TTC549 (cell line): ENCODE results near the gene IL17C.
A peak's percentile ranks its signal among the peaks of the same experiment; 100 is the strongest.
"Not testable (repeated sequence)": the region's sequence is repeated elsewhere in the genome, so short reads cannot be mapped to it uniquely, and the experiment has no call there.

Source experiments
- FAIRE-seq: peaks from 2 replicates; lab custom pipeline; 2012; peaks lifted over from hg19 to GRCh38; lab: Jason Lieb, UNC

The IL17C gene

DNA sequence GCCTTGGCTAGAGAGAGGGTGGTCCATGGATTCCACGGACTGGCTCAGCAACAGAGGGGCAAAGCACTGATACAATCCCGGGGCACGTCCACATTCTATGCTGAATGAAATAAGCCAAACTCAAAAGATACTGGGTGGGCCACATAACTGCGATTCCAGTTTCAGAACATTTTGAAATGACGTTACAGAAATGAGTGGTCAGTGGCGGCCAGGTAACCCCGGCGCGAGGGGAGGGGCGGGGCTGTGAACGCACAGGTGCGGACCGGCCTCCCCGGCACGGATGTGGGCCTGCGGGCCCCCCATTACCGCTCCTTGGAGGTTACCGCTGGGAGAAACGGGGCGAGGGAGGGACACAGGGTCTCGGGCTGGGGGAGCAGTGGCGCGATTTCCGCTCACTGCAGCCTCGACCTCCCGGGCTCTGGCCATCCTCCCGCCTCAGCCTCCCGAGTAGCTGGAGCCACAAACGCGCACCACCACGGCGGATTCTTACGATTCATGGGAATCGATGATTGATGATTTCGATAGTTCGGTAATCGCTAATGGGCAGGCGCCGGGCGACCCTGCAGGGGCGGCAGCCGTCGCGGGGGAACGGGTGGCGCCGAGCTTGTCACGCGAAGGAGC lies 24.0 kb downstream of the IL17C start:
- no peak for FAIRE-seq

- FAIRE-seq, result peak; percentile 73
These were observed 24.7 kb downstream of the IL17C start, which contains the start of gene MVD for GRCh38 chr16:88662843-88663606. Gene MVD (minus strand): TSS chr16:88663091. CDS start chr16:88663080, 11 bp downstream.

DNA sequence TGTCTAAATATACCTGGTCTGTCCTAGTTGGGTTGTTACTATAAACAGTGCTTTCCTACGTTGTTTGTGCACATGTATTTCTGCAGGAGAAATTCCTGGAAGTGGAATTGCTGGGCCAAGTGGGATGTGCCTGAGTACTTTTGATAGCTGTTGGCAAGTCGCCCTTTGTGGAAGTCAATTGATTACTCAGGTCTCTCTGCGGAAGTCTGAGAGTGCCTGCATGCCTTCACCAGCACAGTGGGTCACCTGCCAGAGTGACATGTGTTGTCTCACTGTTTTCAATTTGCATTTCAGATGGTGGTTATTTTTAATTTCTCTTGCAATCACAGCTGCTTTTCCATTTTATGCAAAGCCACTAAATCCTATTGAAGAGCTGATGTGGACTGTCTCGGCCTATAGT lies 26.8 kb downstream of the IL17C start:
- FAIRE-seq, result no peak

- no peak for FAIRE-seq
These were observed 27.2 kb downstream of the IL17C start for GRCh38 chr16:88665570-88665969.

DNA sequence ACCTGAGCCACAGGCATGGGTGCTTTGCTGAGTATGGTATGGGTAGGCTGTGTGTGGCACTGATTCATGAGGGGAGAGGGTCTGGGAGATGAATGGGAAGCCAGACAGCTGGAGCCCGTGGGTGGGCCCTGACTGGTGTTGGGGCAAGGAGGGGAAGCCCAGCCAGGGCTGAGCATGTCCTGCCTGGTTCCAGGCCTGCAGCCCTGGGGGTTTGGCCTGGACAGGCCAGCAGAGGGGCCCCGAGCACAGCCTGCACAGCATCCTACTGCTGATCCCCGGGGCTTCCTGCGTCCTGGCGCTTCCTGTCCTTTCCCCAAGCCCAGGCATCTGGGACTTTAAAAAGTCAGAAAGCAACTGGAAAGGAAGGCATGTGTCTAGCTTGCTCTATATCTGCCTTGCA lies 29.1 kb downstream of the IL17C start:
- FAIRE-seq, result no peak

DNA sequence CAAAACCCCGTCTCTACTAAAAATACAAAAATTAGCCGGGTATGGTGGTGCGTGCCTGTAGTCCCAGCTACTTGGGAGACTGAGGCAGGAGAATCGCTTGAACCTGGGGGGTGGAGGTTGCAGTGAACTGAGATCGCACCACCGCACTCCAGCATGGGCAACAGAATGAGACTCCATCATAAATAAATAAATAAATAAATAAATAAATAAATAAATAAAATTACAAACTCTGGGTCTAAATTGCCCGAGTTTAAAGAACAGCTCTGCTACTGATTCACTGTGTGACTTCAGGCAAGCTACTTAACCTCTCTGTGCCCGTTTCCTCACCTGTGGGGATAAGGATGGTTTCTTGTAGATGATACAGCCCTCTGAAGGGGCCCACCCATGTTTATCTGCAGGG lies 31.1 kb downstream of the IL17C start:
- FAIRE-seq, result not testable (repeated sequence)

- FAIRE-seq, result no peak
These were observed 31.6 kb downstream of the IL17C start for GRCh38 chr16:88669980-88670379.

DNA sequence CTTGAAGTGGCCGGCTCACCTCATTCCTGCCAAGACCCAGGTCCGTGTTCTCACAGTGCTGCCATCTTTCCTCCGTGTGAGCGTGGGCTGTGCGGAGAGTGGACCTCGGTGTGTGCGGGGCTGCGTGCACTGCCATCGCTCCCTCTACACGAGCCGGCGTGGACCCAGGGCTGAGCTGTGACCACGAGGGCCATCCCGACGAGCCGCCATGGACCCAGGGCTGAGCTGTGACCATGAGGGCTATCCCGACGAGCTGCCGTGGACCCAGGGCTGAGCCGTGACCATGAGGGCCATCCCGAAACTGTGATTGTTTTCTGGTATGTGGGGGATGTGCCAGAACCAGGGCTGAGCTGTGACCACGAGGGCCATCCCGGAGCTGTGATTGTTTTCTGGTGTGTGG lies 33.4 kb downstream of the IL17C start:
- FAIRE-seq, result no peak

GRCh38 chr16:88672776-88673175 lies 34.4 kb downstream of the IL17C start:
- no peak for FAIRE-seq

DNA sequence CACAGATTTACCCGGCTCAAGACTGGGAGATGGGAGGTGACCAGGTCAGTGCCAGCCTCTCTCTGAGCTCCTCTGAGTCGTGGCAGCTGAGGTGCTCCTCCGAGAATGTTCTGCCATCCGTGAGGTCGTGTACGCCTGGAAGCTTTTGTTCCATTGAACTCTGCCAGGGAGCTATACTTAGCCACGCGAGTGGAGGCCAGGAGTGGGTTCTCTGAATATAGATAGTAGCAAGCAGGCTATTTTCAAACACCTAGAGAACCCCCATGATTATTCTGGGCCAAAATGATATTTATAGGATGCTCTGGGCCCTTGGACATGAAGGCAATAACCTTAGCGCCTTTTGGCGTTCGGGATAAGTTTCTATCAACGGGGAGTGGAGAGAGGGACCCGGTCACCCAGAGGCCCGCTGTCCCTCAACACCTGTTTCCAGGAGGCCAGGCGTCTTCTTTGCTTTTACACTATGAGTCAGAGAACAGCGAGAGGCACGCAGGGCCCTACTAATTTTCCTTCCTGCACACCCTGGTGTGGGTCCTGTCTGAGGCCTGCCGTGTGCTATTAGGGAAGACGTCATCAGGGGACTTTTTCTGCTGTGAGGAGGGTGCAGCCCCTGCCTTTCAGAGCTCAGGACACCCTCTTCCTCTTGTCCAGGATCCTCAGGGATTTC lies 35.5 kb downstream of the IL17C start:
- no peak for FAIRE-seq

GRCh38 chr16:88676502-88677242 lies 38.3 kb downstream of the IL17C start:
- FAIRE-seq, result no peak

DNA sequence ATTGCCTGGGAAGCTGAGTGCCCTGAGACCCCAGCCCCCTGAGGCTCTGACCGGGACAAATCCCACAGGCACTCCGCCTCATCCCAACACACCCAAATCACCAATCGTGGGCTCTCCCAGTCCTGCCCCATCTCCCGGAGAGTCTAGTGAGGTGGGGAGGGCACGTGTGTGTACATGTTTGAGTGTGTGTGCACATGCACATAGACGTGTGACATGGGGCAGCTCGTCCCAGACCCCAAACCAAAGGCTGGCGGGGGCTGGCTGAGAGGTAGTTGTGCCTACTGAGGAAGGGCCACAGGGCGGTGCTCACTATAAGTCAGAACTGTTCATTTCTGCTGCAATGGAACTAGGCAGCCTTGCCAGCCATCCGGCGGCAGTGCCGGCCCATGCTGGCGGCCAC lies 39.3 kb downstream of the IL17C start:
- FAIRE-seq, result no peak

DNA sequence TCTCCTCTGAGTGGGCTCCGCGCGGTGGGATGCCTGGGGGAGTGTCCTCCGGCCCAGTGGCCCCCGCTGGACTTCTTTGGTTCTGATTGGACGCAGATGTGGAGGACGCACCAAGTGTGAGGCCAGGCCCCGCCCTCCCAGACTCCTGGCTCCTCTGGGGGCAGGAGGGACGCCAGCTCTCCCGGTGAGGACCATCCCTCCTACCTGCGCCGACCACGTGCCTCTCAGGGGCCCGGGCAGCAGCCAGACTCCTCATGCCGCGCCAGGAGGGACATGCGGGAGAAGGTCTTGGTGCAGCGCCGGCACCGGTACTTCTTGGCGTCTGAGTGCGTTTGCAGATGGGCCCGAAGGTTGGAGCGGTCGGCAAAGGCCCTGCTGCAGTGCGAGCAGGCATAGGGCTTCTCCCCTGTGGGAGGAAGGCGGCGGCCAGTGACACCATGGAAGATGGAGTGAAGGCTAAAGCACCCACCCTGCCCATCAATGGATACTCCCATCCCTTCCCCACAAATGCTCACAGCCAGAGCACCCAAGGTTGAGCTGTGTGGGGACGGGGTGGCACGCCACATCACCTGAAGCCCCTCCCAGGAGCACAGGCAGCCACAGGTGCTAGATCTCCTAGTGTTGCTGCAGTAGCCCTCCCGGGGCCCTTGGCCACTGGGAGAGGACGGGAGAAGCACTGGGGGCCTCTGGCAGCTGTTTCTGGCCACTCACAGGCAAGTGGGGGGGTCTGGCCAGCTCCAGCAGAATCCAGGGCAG lies 40.0 kb downstream of the IL17C start:
- no peak for FAIRE-seq

DNA sequence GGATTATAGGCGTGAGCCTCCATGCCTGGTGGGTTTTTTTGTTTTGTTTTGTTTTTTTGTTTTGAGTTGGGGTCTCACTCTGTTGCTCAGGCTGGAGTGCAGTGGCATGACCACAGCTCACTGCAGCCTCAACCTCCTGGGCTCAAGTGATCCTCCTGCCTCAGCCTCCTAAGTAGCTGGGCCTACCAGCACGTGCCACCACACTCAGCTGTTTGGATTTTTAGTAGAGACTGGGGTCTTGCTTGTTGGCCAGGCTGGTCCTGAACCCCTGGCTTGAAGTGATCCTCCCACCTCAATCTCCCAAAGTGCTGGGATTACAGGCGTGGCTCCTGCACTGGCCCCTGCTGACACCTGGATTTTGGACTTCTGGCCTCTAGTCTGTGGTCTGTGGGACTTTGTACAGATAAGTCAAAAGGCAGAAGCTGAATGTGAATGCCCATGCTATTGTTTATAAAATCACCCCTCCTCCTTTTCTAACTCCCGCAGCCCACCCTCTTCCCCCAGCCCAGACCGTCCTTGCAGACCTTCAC lies 42.2 kb downstream of the IL17C start:
- FAIRE-seq, result no peak

GRCh38 chr16:88681084-88681680 lies 42.8 kb downstream of the IL17C start:
- no peak for FAIRE-seq

GRCh38 chr16:88681709-88682451 lies 43.5 kb downstream of the IL17C start:
- FAIRE-seq, result no peak

DNA sequence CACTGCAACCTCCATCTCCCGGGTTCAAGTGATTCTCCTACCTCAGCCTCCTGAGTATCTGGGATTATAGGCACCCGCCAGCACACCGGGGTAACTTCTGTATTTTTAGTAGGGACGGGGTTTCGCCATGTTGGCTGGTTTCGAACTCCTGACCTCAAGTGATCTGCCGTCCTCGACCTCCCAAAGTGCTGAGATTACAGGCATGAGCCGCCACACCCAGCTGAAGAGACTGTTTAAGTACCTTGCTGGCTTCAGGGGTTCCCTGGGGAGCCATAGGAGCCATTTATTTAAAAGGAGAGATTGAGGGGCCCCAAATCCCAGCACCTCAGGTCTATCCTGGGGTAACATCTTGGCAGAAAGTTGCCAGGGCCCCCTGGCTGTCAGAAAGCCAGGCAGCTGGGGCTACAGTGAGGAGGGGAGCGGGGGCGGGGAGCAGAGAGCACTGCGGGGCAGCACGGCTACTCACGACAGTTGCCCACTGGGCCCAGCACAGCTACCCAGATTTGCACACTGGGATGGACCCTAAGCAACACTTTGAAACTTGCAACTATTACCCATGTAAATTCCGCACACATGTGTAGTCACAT lies 46.3 kb downstream of the IL17C start:
- no peak for FAIRE-seq

- no peak for FAIRE-seq
These were observed 47.0 kb downstream of the IL17C start for GRCh38 chr16:88685156-88686061.

GRCh38 chr16:88686062-88686438 lies 47.7 kb downstream of the IL17C start:
- no peak for FAIRE-seq
